Sigmoid colon (tissue), 7 donors: ENCODE results near the gene AP4B1. TPM values are rescaled to one million over a fixed set of nuclear protein-coding genes. Genes with fewer than 3 reads are reported as not detected.

ENCODE experiments used
- DNase-seq: peaks from one replicate; pipeline ENCODE4 v3.0.0-alpha.2; 2019
- H3K27ac ChIP-seq, 4 donors: fragments of 200-600 bp; sonication (generic); one replicate each; pipeline ENCODE4 v1.5.1; 2016 to 2019; ENCODE audit warnings: mild to moderate bottlenecking in 1 of 4
- H3K27me3 ChIP-seq, 3 donors: fragments of 200-600 bp; sonication (generic); one replicate each; pipeline ENCODE4 v1.5.1; 2019; ENCODE audit warnings: mild to moderate bottlenecking in 1 of 3
- H3K36me3 ChIP-seq, 4 donors: fragments of 200-600 bp; sonication (generic); one replicate each; pipeline ENCODE4 v1.5.1; 2016 to 2019
- H3K4me1 ChIP-seq, 4 donors: fragments of 200-600 bp; sonication (generic); one replicate each; pipeline ENCODE4 v1.5.1; 2017 to 2019
- H3K4me3 ChIP-seq, 4 donors: fragments of 200-600 bp; sonication (generic); one replicate each; pipeline ENCODE4 v1.5.1; 2017 to 2019; ENCODE audit warnings: mild to moderate bottlenecking in 2 of 4, moderate library complexity in 1 of 4
- H3K9me3 ChIP-seq, 4 donors: fragments of 200-600 bp in 3 of 4; sonication (generic) in 3 of 4; one replicate each; pipeline versions ENCODE4 v1.5.1 to v1.6.1; 2013 to 2019
- CTCF ChIP-seq, 4 experiments: fragments of 450-650 bp in 3 of 4; fragments of 200-600 bp in 1 of 4; IDR thresholded peaks; one replicate each; pipeline ENCODE4 v1.5.1; 2016 to 2019; ENCODE audit warnings: antibody characterized with exemption in 4 of 4, mild to moderate bottlenecking in 3 of 4, moderate library complexity in 2 of 4
- EP300 ChIP-seq, 4 donors: sonication (generic); formaldehyde crosslinking; IDR thresholded peaks; one replicate each; pipeline ENCODE4 v1.6.1; 2017; ENCODE audit warnings: antibody characterized with exemption in 4 of 4
- POLR2A ChIP-seq, 2 donors: fragments of 450-650 bp; IDR thresholded peaks; one replicate each; pipeline ENCODE4 v1.6.1; 2016; ENCODE audit warnings: antibody characterized with exemption in 2 of 2, mild to moderate bottlenecking in 2 of 2, moderate library complexity in 2 of 2
- POLR2AphosphoS5 ChIP-seq, 4 donors: sonication (generic); formaldehyde crosslinking; IDR thresholded peaks; one replicate each; pipeline ENCODE4 v1.6.1; 2017; ENCODE audit warnings: antibody characterized with exemption in 4 of 4
- WGBS, 2 donors: extraction: QIAGEN DNeasy Blood & Tissue Kit; methylation state at CpG; one replicate each; pipeline ENCODE4 v1.1.7; 2013; 5-methylcytosine and 5-hydroxymethylcytosine counted together
- intact Hi-C: fragments of 100-400 bp; cut with DNase I; formaldehyde crosslinking; loops from one replicate; pipeline ENCODE4 v1.15.1; 2023
- polyA plus RNA-seq, 3 donors: library from polyadenylated mRNA; stranded (reverse); fragments of 200-250 nt; gene quantifications; one replicate each; pipeline ENCODE4 v1.2.3, GENCODE V29; 2013
- total RNA-seq, 4 donors: library from RNA; depleted of rRNA; stranded (reverse); fragments of >200 nt; gene quantifications; one replicate each; pipeline ENCODE4 v1.1.0, GENCODE V29; 2016
- donor health status: healthy with polysubstance abuse.
- donor health status: Bipolar disorder and iron deficiency.
- donor health status: healthy.

AP4B1 gene
- total and polyA plus RNA-seq, 7 donors, result 4.8 to 21.3 (median 8.0) TPM

- TF ChIP-seq POLR2A (IDR thresholded peaks at IDR 0.05) (no peak), EP300 (IDR thresholded peaks at IDR 0.05) (no peak), POLR2AphosphoS5 (IDR thresholded peaks at IDR 0.05) (no peak), CTCF (IDR thresholded peaks at IDR 0.05) (no peak)
- H3K36me3 ChIP-seq, result peaks cover 0 to 79% (median 15%) of the 10 kb centered on the region in 4 donors
- H3K4me1 ChIP-seq, result peaks cover 0 to 18% (median 3%) of the 10 kb centered on the region in 4 donors
- WGBS, 2 donors, result 90 to 98% methylated on average over 1 of the region's 1 CpG
- DNase-seq, result no peak
- no peak overlapping the region for H3K4me3 ChIP-seq
- H3K27me3 ChIP-seq, result no peaks in the 10 kb centered on the region
- intact Hi-C loops, result no loop called here
- H3K9me3 ChIP-seq, result no peaks in the 10 kb centered on the region
- H3K27ac ChIP-seq, result peak overlapping the region in 1 of 4 donors; percentile 2
Measured at GRCh38 chr1:113898241-113898814, 6.3 kb downstream of the AP4B1 start.

GRCh38 chr1:113895961-113896360 lies 8.6 kb downstream of the AP4B1 start:
- Histone ChIP-seq H3K27ac (no peak overlapping the region), H3K4me3 (no peak overlapping the region), H3K4me1 (peaks cover 0 to 11% (median 0%) of the 10 kb centered on the region in 4 donors), H3K27me3 (no peaks in the 10 kb centered on the region), H3K36me3 (peaks cover 0 to 67% (median 15%) of the 10 kb centered on the region in 4 donors), H3K9me3 (no peaks in the 10 kb centered on the region)
- intact Hi-C loops, result no loop called here
- WGBS, 2 donors, result 91 to 95% methylated on average over 8 of the region's 8 CpGs
- DNase-seq, result no peak
- TF ChIP-seq EP300 (IDR thresholded peaks at IDR 0.05) (no peak), CTCF (IDR thresholded peaks at IDR 0.05) (no peak)

- H3K4me3 ChIP-seq, result no peak overlapping the region
- peak overlapping the region in 2 of 4 donors; percentile 1 to 29 for H3K27ac ChIP-seq
- H3K27me3 ChIP-seq, result no peaks in the 10 kb centered on the region
- no peaks in the 10 kb centered on the region for H3K9me3 ChIP-seq
- no peak for TF ChIP-seq EP300 (IDR thresholded peaks at IDR 0.05)
- TF ChIP-seq POLR2AphosphoS5 (IDR thresholded peaks at IDR 0.05), result peak in 1 of 4 donors; percentile 38
- no peak for TF ChIP-seq CTCF (IDR thresholded peaks at IDR 0.05)
- no peak for TF ChIP-seq POLR2A (IDR thresholded peaks at IDR 0.05)
- intact Hi-C loops, result no loop called here
- peaks cover 0 to 60% (median 14%) of the 10 kb centered on the region in 4 donors for H3K36me3 ChIP-seq
- DNase-seq, result peak; percentile 76
- H3K4me1 ChIP-seq, result peaks cover 0 to 11% (median 0%) of the 10 kb centered on the region in 4 donors
- WGBS, 2 donors, result 89 to 94% methylated on average over 6 of the region's 6 CpGs
Measured at GRCh38 chr1:113895098-113895497, 9.5 kb downstream of the AP4B1 start.

- no peak overlapping the region for H3K4me3 ChIP-seq
- peaks cover 0 to 44% (median 13%) of the 10 kb centered on the region in 4 donors for H3K36me3 ChIP-seq
- H3K27me3 ChIP-seq, result no peaks in the 10 kb centered on the region
- intact Hi-C loops, result no loop called here
- no peaks in the 10 kb centered on the region for H3K9me3 ChIP-seq
- WGBS, 2 donors, result 67 to 91% methylated on average over 3 of the region's 3 CpGs
- TF ChIP-seq POLR2AphosphoS5 (IDR thresholded peaks at IDR 0.05) (no peak), CTCF (IDR thresholded peaks at IDR 0.05) (no peak), EP300 (IDR thresholded peaks at IDR 0.05) (no peak), POLR2A (IDR thresholded peaks at IDR 0.05) (no peak)
- no peak overlapping the region for H3K27ac ChIP-seq
- no peaks in the 10 kb centered on the region for H3K4me1 ChIP-seq
- DNase-seq, result no peak
Measured at GRCh38 chr1:113893267-113893666, 11.3 kb downstream of the AP4B1 start.
